Neural progenitor cell (in vitro differentiated cells): ENCODE measurements around the gene SKIC8. TPM values are rescaled to one million over a fixed set of nuclear protein-coding genes. Genes with fewer than 3 reads are reported as not detected.

Experiments
- DNase-seq: peaks from one replicate; pipeline ENCODE4 v3.0.0-alpha.2; 2016; ENCODE audit warnings: low spot score
- H2AFZ ChIP-seq: fragments of 200-600 bp; sonication (generic); replicated peaks from 2 replicates; pipeline ENCODE4 v1.6.1; 2016; ENCODE audit warnings: antibody characterized with exemption
- H3F3A ChIP-seq: fragments of 200-600 bp; sonication (generic); 2 replicates; pipeline ENCODE4 v1.6.1; 2016; ENCODE audit warnings: antibody characterized with exemption, low read depth
- H3K27ac ChIP-seq: fragments of 200-600 bp; sonication (generic); 2 replicates; pipeline ENCODE4 v1.5.1; 2016; ENCODE audit warnings: mild to moderate bottlenecking
- H3K27me3 ChIP-seq: fragments of 200-600 bp; sonication (generic); 2 replicates; pipeline ENCODE4 v1.6.1; 2016; ENCODE audit warnings: mild to moderate bottlenecking, moderate library complexity
- H3K36me3 ChIP-seq: fragments of 200-600 bp; sonication (generic); 2 replicates; pipeline ENCODE4 v1.5.1; 2016
- H3K4me1 ChIP-seq: fragments of 200-600 bp; sonication (generic); 2 replicates; pipeline ENCODE4 v1.6.1; 2016; ENCODE audit warnings: mixed run types
- H3K4me2 ChIP-seq: fragments of 200-600 bp; sonication (generic); 2 replicates; pipeline ENCODE4 v1.6.1; 2016
- H3K4me3 ChIP-seq: fragments of 200-600 bp; sonication (generic); 2 replicates; pipeline ENCODE4 v1.5.1; 2016
- H3K79me2 ChIP-seq: fragments of 200-600 bp; sonication (generic); 2 replicates; pipeline ENCODE4 v1.6.1; 2016; ENCODE audit warnings: low read depth
- H3K9ac ChIP-seq: fragments of 200-600 bp; sonication (generic); 2 replicates; pipeline ENCODE4 v1.6.1; 2016
- H3K9me3 ChIP-seq: fragments of 200-600 bp; sonication (generic); 2 replicates; pipeline ENCODE4 v1.5.1; 2016; ENCODE audit warnings: low read depth
- H4K20me1 ChIP-seq: fragments of 200-600 bp; sonication (generic); 2 replicates; pipeline ENCODE4 v1.6.1; 2016; ENCODE audit warnings: low read depth
- H3K27ac Mint-ChIP-seq: 3 replicates; pipeline ENCODE4 v1.8.0; 2021; ENCODE audit warnings: mixed read lengths
- H3K27me3 Mint-ChIP-seq: 2 replicates; pipeline ENCODE4 v1.8.0; 2022; ENCODE audit warnings: low read depth, mild to moderate bottlenecking, inconsistent platforms, moderate library complexity, mixed read lengths; ENCODE audit not compliant: insufficient read depth
- H3K36me3 Mint-ChIP-seq: 3 replicates; pipeline ENCODE4 v1.8.0; 2021; ENCODE audit warnings: mixed read lengths
- H3K4me1 Mint-ChIP-seq: 3 replicates; pipeline ENCODE4 v1.8.0; 2021; ENCODE audit warnings: mixed read lengths
- H3K4me3 Mint-ChIP-seq: 3 replicates; pipeline ENCODE4 v1.8.0; 2021; ENCODE audit warnings: mild to moderate bottlenecking, moderate library complexity, mixed read lengths
- H3K9me3 Mint-ChIP-seq: 3 replicates; pipeline ENCODE4 v1.8.0; 2020; ENCODE audit warnings: mixed read lengths
- EZH2 ChIP-seq: fragments of 200-600 bp; sonication (generic); IDR thresholded peaks from 2 replicates; pipeline ENCODE4 v1.6.1; 2017; ENCODE audit warnings: antibody characterized with exemption, mild to moderate bottlenecking, moderate library complexity
- EZH2phosphoT487 ChIP-seq: fragments of 200-600 bp; sonication (generic); IDR thresholded peaks from 2 replicates; pipeline ENCODE4 v1.6.1; 2017; ENCODE audit warnings: antibody characterized with exemption
- total RNA-seq: library from RNA; depleted of rRNA; stranded (reverse); fragments of >200 nt; gene quantifications from 2 replicates; pipeline ENCODE4 v1.2.3, GENCODE V29; 2015; ENCODE audit warnings: low replicate concordance
- TF ChIP-seq, protein P1 (sequence below): fragments of 200-600 bp; sonication (generic); IDR thresholded peaks from 2 replicates; pipeline ENCODE4 v1.5.1; 2017; ENCODE audit warnings: antibody characterized with exemption, mild to moderate bottlenecking

Gene SKIC8
- total RNA-seq, 1 donor from 2014 or later, result 76.0 TPM

DNA sequence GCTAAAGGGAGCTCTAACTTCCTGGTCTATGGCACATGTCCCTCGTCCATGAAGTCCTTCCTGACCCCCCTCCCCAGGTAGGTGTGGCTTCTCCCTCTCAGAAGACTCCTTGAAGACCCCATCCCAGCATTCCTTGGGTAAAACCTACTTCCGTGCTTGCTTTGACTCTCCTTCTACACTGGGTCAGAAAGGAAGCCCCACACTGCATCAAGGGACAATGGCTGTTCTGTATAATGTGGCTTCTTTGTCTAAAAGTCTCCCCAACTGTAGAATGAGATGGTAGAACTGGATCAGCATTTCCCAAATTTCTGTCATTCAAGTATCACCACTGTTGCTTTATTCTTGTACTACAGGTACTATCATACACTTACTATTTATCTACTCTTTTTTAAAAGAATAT, 38.9 kb downstream of the SKIC8 start:
- Histone ChIP-seq H3K27ac (no peak overlapping the region), H3K79me2 (no peaks in the 10 kb centered on the region), H3K4me2 (no peak overlapping the region), H3K4me3 (no peak overlapping the region), H4K20me1 (no peaks in the 10 kb centered on the region), H3K9ac (no peak overlapping the region), H3K4me1 (no peaks in the 10 kb centered on the region), H3K36me3 (no peaks in the 10 kb centered on the region), H3F3A (no peaks in the 10 kb centered on the region), H2AFZ (peak overlapping the region; percentile 96), H3K9me3 (no peaks in the 10 kb centered on the region), H3K27me3 (peaks cover 16% of the 10 kb centered on the region)
- no peak for DNase-seq
- peaks cover 3% of the 10 kb centered on the region for H3K4me1 Mint-ChIP-seq
- no peak overlapping the region for H3K27ac Mint-ChIP-seq
- no peaks in the 10 kb centered on the region for H3K9me3 Mint-ChIP-seq
- H3K27me3 Mint-ChIP-seq, result no peaks in the 10 kb centered on the region
- no peak for TF ChIP-seq EZH2phosphoT487
- TF ChIP-seq EZH2, result no peak
- TF ChIP-seq, protein P1, sequence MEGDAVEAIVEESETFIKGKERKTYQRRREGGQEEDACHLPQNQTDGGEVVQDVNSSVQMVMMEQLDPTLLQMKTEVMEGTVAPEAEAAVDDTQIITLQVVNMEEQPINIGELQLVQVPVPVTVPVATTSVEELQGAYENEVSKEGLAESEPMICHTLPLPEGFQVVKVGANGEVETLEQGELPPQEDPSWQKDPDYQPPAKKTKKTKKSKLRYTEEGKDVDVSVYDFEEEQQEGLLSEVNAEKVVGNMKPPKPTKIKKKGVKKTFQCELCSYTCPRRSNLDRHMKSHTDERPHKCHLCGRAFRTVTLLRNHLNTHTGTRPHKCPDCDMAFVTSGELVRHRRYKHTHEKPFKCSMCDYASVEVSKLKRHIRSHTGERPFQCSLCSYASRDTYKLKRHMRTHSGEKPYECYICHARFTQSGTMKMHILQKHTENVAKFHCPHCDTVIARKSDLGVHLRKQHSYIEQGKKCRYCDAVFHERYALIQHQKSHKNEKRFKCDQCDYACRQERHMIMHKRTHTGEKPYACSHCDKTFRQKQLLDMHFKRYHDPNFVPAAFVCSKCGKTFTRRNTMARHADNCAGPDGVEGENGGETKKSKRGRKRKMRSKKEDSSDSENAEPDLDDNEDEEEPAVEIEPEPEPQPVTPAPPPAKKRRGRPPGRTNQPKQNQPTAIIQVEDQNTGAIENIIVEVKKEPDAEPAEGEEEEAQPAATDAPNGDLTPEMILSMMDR, result no peak
- no peak overlapping the region for H3K4me3 Mint-ChIP-seq
- no peaks in the 10 kb centered on the region for H3K36me3 Mint-ChIP-seq

DNA sequence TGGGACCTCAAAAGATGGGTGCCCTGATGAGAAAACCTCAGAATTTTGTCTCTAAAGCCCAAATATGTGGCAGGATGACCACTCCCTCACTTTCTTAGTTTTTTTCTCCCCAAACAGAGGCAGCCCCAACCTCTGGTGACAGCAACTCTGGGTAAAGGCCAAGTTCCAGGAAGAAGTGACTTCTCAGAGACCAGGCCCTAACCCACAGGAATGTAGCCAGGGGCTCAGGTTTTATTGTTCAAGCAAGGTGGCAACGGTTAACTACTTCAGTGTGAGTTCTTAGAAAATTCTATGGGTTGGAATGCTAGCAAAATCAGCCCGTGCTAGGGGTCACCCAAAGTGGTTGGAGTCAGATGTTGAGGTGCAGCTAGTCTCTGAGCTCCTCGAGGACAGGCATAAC, 40.2 kb downstream of the SKIC8 start:
- H2AFZ ChIP-seq, result no peak overlapping the region
- no peaks in the 10 kb centered on the region for H3K36me3 ChIP-seq
- Mint-ChIP-seq H3K4me1 (peaks cover 3% of the 10 kb centered on the region), H3K27ac (no peak overlapping the region), H3K36me3 (no peaks in the 10 kb centered on the region), H3K27me3 (no peaks in the 10 kb centered on the region), H3K9me3 (no peaks in the 10 kb centered on the region), H3K4me3 (no peak overlapping the region)
- no peak overlapping the region for H3K27ac ChIP-seq
- no peaks in the 10 kb centered on the region for H3K9me3 ChIP-seq
- H3K79me2 ChIP-seq, result no peaks in the 10 kb centered on the region
- H3K4me3 ChIP-seq, result no peak overlapping the region
- no peak for DNase-seq
- H3K4me1 ChIP-seq, result no peaks in the 10 kb centered on the region
- H3K4me2 ChIP-seq, result no peak overlapping the region
- no peaks in the 10 kb centered on the region for H3F3A ChIP-seq
- TF ChIP-seq EZH2phosphoT487 (no peak), EZH2 (no peak)
- TF ChIP-seq, protein P1, result no peak
- no peak overlapping the region for H3K9ac ChIP-seq
- peaks cover 6% of the 10 kb centered on the region for H3K27me3 ChIP-seq
- H4K20me1 ChIP-seq, result no peaks in the 10 kb centered on the region

DNA sequence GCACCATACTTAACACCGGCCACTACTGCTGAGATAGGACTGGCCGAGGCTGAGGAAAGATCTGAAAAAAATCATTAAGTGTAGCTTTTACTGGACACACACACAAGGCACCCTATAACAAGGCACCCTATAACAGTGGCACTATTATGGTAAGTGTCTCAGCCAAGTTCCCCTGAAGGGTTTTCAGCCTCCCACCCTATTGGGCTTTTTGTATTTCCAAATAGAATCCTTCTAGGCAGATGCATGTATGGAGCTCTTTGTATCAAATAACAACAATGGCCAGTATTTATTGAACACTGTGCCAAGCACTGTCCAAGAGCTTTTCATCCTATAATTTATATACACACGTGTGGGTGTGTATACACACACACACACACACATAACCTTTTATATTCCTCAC, 41.7 kb downstream of the SKIC8 start:
- Histone ChIP-seq H3K4me1 (no peaks in the 10 kb centered on the region), H3F3A (no peaks in the 10 kb centered on the region), H3K9ac (no peak overlapping the region), H3K9me3 (no peaks in the 10 kb centered on the region), H2AFZ (no peak overlapping the region), H3K27ac (no peak overlapping the region), H3K79me2 (no peaks in the 10 kb centered on the region), H3K4me3 (no peak overlapping the region), H3K36me3 (no peaks in the 10 kb centered on the region), H3K4me2 (no peak overlapping the region), H4K20me1 (no peaks in the 10 kb centered on the region), H3K27me3 (no peaks in the 10 kb centered on the region)
- TF ChIP-seq, protein P1, result no peak
- no peak for TF ChIP-seq EZH2
- no peak for TF ChIP-seq EZH2phosphoT487
- no peak overlapping the region for H3K4me3 Mint-ChIP-seq
- DNase-seq, result no peak
- no peak overlapping the region for H3K27ac Mint-ChIP-seq
- H3K27me3 Mint-ChIP-seq, result no peaks in the 10 kb centered on the region
- no peaks in the 10 kb centered on the region for H3K36me3 Mint-ChIP-seq
- H3K4me1 Mint-ChIP-seq, result peaks cover 3% of the 10 kb centered on the region
- H3K9me3 Mint-ChIP-seq, result no peaks in the 10 kb centered on the region

DNA sequence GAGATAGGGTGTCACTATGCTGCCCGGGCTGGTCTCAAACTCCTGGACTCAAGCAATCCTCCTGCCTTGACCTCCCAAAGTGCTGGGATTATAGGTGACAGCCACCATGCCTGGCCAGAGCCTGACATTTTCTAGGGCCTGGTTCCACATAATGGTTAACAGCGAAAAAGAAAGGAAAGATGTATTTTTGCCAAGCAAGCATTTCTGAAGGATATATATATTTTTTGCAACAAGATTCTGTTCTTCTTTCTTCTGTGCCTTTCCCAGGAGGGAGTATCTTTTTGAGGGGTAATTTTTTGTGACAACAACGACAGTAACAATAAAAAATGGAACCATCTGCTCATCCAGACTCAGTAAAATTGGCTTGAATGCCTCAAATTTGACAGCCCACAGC, 43.4 kb downstream of the SKIC8 start:
- TF ChIP-seq, protein P1, result no peak
- no peak for TF ChIP-seq EZH2
- no peak for TF ChIP-seq EZH2phosphoT487
- no peaks in the 10 kb centered on the region for H3F3A ChIP-seq
- H3K27ac ChIP-seq, result no peak overlapping the region
- H3K27me3 Mint-ChIP-seq, result peaks cover 4% of the 10 kb centered on the region
- H3K4me1 ChIP-seq, result no peaks in the 10 kb centered on the region
- no peak overlapping the region for H3K4me2 ChIP-seq
- no peaks in the 10 kb centered on the region for H3K79me2 ChIP-seq
- no peaks in the 10 kb centered on the region for H3K27me3 ChIP-seq
- H3K4me3 ChIP-seq, result no peak overlapping the region
- peaks cover 3% of the 10 kb centered on the region for H3K4me1 Mint-ChIP-seq
- no peak overlapping the region for H2AFZ ChIP-seq
- H3K9me3 Mint-ChIP-seq, result no peaks in the 10 kb centered on the region
- H3K4me3 Mint-ChIP-seq, result no peak overlapping the region
- no peaks in the 10 kb centered on the region for H3K9me3 ChIP-seq
- no peak for DNase-seq
- no peaks in the 10 kb centered on the region for H3K36me3 Mint-ChIP-seq
- H3K36me3 ChIP-seq, result no peaks in the 10 kb centered on the region
- no peaks in the 10 kb centered on the region for H4K20me1 ChIP-seq
- no peak overlapping the region for H3K27ac Mint-ChIP-seq
- H3K9ac ChIP-seq, result no peak overlapping the region
